ENCODE data around the gene PGF. TPM values are rescaled to one million over a fixed set of nuclear protein-coding genes. Genes with fewer than 3 reads are reported as not detected.

Gene PGF
- total RNA-seq, 4 donors from 2014 or later: 7.3 to 28.1 (median 10.8) TPM

- Histone ChIP-seq H3K27ac (peak overlapping the region; percentile 75 to 84 (median 79)), H3K4me3 (peak overlapping the region in 3 of 4 donors; percentile 7 to 21 (median 20)), H3K27me3 (no peaks in the 10 kb centered on the region), H3K9me3 (no peaks in the 10 kb centered on the region), H3K36me3 (no peaks in the 10 kb centered on the region), H3K4me1 (peaks cover 0 to 35% (median 25%) of the 10 kb centered on the region in 4 donors)
- TF ChIP-seq CTCF (IDR thresholded peaks at IDR 0.05) (no peak), POLR2A (IDR thresholded peaks at IDR 0.05) (no peak)
- peak in 2 of 3 donors; percentile 72 to 73 for DNase-seq
Observed at GRCh38 chr14:74941676-74942097, 13.7 kb downstream of the PGF start.

GRCh38 chr14:74940956-74941565 is 14.3 kb downstream of the PGF start:
- no peak for DNase-seq
- peak overlapping the region; percentile 75 to 84 (median 79) for H3K27ac ChIP-seq
- H3K36me3 ChIP-seq: no peaks in the 10 kb centered on the region
- H3K4me1 ChIP-seq: peaks cover 0 to 35% (median 25%) of the 10 kb centered on the region in 4 donors
- H3K9me3 ChIP-seq: no peaks in the 10 kb centered on the region
- TF ChIP-seq POLR2A (IDR thresholded peaks at IDR 0.05) (no peak), CTCF (IDR thresholded peaks at IDR 0.05) (no peak)
- no peak overlapping the region for H3K4me3 ChIP-seq
- no peaks in the 10 kb centered on the region for H3K27me3 ChIP-seq

GRCh38 chr14:74938531-74939495 is 16.6 kb downstream of the PGF start:
- H3K4me3 ChIP-seq: no peak overlapping the region
- H3K27ac ChIP-seq: peak overlapping the region; percentile 75 to 84 (median 79)
- H3K9me3 ChIP-seq: no peaks in the 10 kb centered on the region
- no peak for TF ChIP-seq POLR2A (IDR thresholded peaks at IDR 0.05)
- TF ChIP-seq CTCF (IDR thresholded peaks at IDR 0.05): no peak
- peaks cover 0 to 35% (median 25%) of the 10 kb centered on the region in 4 donors for H3K4me1 ChIP-seq
- no peaks in the 10 kb centered on the region for H3K27me3 ChIP-seq
- DNase-seq: no peak
- no peaks in the 10 kb centered on the region for H3K36me3 ChIP-seq

GRCh38 chr14:74937171-74937570 is 18.2 kb downstream of the PGF start:
- TF ChIP-seq CTCF (IDR thresholded peaks at IDR 0.05): no peak
- no peak for TF ChIP-seq POLR2A (IDR thresholded peaks at IDR 0.05)
- no peaks in the 10 kb centered on the region for H3K36me3 ChIP-seq
- H3K9me3 ChIP-seq: no peaks in the 10 kb centered on the region
- no peaks in the 10 kb centered on the region for H3K27me3 ChIP-seq
- no peak overlapping the region for H3K27ac ChIP-seq
- H3K4me3 ChIP-seq: no peak overlapping the region
- H3K4me1 ChIP-seq: peaks cover 0 to 28% (median 21%) of the 10 kb centered on the region in 4 donors
- no peak for DNase-seq

- no peak for TF ChIP-seq POLR2A (IDR thresholded peaks at IDR 0.05)
- Histone ChIP-seq H3K4me3 (no peak overlapping the region), H3K4me1 (peaks cover 0 to 23% (median 16%) of the 10 kb centered on the region in 4 donors), H3K27me3 (no peaks in the 10 kb centered on the region), H3K9me3 (no peaks in the 10 kb centered on the region), H3K27ac (no peak overlapping the region), H3K36me3 (no peaks in the 10 kb centered on the region)
- DNase-seq: no peak
Observed at GRCh38 chr14:74936731-74937130, 18.7 kb downstream of the PGF start.

GRCh38 chr14:74936151-74936550 is 19.2 kb downstream of the PGF start:
- no peak overlapping the region for H3K27ac ChIP-seq
- peaks cover 0 to 17% (median 11%) of the 10 kb centered on the region in 4 donors for H3K4me1 ChIP-seq
- DNase-seq: no peak
- TF ChIP-seq CTCF (IDR thresholded peaks at IDR 0.05) (no peak), POLR2A (IDR thresholded peaks at IDR 0.05) (no peak)
- no peaks in the 10 kb centered on the region for H3K27me3 ChIP-seq
- H3K9me3 ChIP-seq: no peaks in the 10 kb centered on the region
- no peaks in the 10 kb centered on the region for H3K36me3 ChIP-seq
- no peak overlapping the region for H3K4me3 ChIP-seq
